Spleen (tissue), 7 donors: ENCODE measurements around the gene P3H1.

Experiments used
- CTCF ChIP-seq, 11 experiments: fragments of 200-600 bp in 7 of 11; fragments of 450-650 bp in 4 of 11; sonication (generic) in 4 of 11; IDR thresholded peaks in 8 of 11; conservative IDR thresholded peaks in 3 of 11; 1 replicate in 7 of 11; 2 replicates in 4 of 11; pipeline versions ENCODE4 v1.4.0 to v1.8.0; 2016 to 2021; ENCODE audit warnings: antibody characterized with exemption in 11 of 11, inconsistent platforms in 4 of 11, mild to moderate bottlenecking in 1 of 11
- POLR2AphosphoS5 ChIP-seq, 3 donors: sonication (generic); formaldehyde crosslinking; IDR thresholded peaks; one replicate each; pipeline ENCODE4 v1.5.1; 2017; ENCODE audit warnings: antibody characterized with exemption in 3 of 3
- donor health status: DM: no; HTN: no; CAD: no; lungs with moderate emphysema.
- donor health status: DM: no; HTN: no; CAD: no.
- donor health status: DM: no; HTN: no; CAD: no.

GRCh38 chr1:42780176-42780575, 13.3 kb upstream of the P3H1 start:
- TF ChIP-seq CTCF (IDR thresholded peaks at IDR 0.05 in 8 of 11, conservative IDR thresholded peaks at IDR 0.05 in 3 of 11) (no peak), POLR2AphosphoS5 (IDR thresholded peaks at IDR 0.05) (no peak)
